Measurements from ENCODE around the gene NAV2.
A peak's percentile ranks its signal among the peaks of the same experiment; 100 is the strongest.

NAV2 gene

DNA sequence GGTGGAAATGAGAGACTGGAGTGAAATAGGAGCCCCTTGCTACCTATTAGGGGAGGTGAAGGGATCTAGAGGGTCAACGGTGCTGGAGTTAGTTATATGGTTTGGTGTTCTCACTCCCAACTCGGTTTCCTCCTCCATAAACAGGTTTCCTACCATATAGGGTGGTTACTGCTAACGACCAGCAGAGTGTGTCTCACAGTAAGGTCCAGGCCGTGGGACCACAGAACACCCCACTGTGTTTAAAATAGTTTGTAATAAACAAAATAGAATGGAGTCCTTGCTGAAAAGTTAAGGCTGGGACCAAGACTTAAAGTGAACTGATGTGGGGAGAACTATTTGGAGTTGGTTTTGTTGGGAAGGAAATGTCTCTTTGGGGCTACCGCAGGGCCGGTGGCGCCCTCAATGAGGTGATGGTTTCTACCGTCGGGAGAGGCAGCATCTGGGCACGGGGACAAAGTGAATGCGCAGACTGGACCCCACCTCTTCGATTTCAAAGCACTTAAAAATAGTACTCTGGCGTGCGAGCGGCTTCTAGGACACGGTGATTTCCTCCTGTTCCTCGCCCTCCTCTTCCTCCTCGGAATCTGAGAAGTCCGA, 443.1 kb downstream of the NAV2 start:
- ChIA-PET POLR2A (ENCODE audit: low non-redundant PET) (no interaction called here), CTCF (no interaction called here)
- TF ChIP-seq CTCF (conservative IDR thresholded peaks at IDR 0.05; ENCODE audit: low read depth) = no peak
- no peak overlapping the region for H3K27ac ChIP-seq
- no peak for DNase-seq (ENCODE audit: low spot score)

- TF ChIP-seq CTCF (conservative IDR thresholded peaks at IDR 0.05; ENCODE audit: low read depth) = no peak
- POLR2A ChIA-PET (ENCODE audit: low non-redundant PET) = no interaction called here
- CTCF ChIA-PET = no interaction called here
- no peak for DNase-seq (ENCODE audit: low spot score)
- H3K27ac ChIP-seq = no peak overlapping the region
These were observed 443.7 kb downstream of the NAV2 start for GRCh38 chr11:20156280-20156875.

DNA sequence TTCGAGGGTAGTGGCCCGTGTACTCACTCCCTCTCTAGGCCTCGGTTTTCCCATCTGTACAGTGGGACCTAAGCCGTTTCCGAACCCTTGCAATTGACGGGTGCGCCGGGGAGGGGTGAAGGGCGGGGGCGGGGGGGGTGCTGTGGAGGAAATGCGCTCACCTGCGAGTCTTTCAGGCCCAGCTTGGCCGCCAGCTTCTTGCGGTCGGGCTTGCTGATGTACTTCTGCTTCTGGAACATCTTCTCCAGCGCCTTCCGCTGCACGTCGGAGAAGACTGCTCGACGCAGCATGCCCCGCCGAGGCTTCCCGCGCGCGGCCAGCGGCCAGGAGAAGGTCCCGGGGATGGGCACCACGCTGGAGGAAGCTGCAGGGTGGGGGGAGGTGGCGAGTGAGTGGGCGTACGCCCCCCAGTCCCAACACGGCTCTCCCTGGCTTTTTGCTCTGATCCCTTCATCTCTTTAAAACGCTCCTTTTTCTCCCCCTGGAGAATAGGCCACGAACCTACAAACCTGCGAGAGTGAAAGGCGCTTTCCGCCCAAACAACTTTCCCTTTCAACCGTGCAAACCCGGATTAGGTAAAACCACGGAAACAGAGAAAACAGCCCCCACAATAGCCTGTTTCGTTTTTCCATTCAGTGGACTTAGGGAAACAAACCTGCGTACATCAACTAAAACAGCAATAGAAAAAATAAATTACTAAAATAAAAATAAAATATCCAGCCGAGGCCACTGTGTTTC, 444.4 kb downstream of the NAV2 start:
- no peak for TF ChIP-seq CTCF (conservative IDR thresholded peaks at IDR 0.05; ENCODE audit: low read depth)
- no peak for DNase-seq (ENCODE audit: low spot score)
- H3K27ac ChIP-seq = no peak overlapping the region
- ChIA-PET POLR2A (ENCODE audit: low non-redundant PET) (no interaction called here), CTCF (no interaction called here)

DNA sequence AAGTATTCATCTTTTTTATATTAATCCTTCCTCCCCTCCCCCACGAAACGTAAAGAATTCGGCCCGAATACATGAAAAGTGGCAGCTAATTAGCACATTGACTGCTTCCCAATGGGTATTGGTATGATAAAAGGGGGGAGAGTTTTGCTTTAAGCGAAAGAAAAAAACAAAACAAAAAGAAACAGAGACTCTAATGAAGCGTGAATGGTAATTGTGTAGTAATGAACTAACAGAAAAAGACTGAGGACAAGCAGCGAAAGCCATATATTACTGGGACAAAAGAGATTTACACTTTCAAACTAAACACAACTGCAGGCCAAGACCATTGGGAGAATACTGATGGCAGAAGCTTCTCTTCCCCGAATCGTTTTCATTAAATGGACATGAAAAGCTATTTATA, 445.1 kb downstream of the NAV2 start:
- POLR2A ChIA-PET (ENCODE audit: low non-redundant PET) = no interaction called here
- no peak for DNase-seq (ENCODE audit: low spot score)
- no peak overlapping the region for H3K27ac ChIP-seq
- no peak for TF ChIP-seq CTCF (conservative IDR thresholded peaks at IDR 0.05; ENCODE audit: low read depth)
- CTCF ChIA-PET = no interaction called here

GRCh38 chr11:20158597-20159257, 446.1 kb downstream of the NAV2 start:
- H3K27ac ChIP-seq = no peak overlapping the region
- POLR2A ChIA-PET (ENCODE audit: low non-redundant PET) = no interaction called here
- no peak for TF ChIP-seq CTCF (conservative IDR thresholded peaks at IDR 0.05; ENCODE audit: low read depth)
- peak; percentile 53 for DNase-seq (ENCODE audit: low spot score)
- CTCF ChIA-PET = no interaction called here

DNA sequence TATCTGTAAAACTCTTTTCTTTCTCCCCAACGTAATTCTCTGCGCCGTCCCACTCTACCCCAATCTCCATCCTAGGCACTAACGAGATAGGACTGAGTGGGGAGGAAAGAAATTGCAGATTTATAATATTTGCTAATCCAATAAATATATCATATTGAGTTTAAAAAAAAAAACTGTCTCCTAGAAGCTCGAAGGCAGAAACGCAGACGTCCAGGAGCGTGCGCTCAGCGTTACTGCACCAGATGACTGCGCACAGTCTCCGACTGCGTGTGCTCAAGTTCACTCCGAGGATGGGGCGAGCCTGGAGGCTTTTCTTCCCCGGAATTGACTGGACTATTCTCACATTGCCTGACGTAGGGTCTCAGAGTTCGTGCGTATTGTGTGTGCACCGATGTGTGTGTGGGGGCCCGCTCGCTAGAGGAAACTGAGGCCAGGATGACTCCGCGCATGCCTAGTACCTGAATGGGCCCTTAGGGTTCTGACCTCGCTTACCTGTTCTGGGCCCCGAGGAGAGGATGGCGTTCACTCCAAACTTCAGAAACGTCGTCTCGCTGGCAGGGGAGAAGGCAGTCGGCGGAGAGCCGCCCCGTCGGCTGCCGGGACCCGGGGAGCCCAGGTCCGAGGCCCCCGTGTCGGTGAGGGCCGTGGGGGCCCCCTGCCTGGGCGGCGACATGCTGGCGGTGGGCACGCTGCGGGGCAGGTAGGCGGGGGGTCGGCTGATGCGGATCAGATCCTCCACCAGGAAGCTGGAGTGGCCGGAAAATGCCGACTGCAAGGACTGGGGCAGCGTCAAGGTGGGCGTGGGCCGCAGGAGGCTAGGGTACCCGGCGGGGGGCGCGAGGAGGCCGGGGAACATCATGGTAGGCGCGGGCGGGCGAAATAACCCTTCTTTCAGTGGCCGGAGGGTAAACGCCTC, 447.1 kb downstream of the NAV2 start:
- H3K27ac ChIP-seq = no peak overlapping the region
- DNase-seq (ENCODE audit: low spot score) = no peak
- ChIA-PET CTCF (interaction anchor here (0.6 kb wide), 1 partner anchor 9 kb away, joined by 3 read pairs; no protein-coding TSS in a partner anchor), POLR2A (ENCODE audit: low non-redundant PET) (no interaction called here)
- TF ChIP-seq CTCF (conservative IDR thresholded peaks at IDR 0.05; ENCODE audit: low read depth) = no peak
